H9 (cell line): ENCODE measurements around the gene VWF. TPM values are rescaled to one million over a fixed set of nuclear protein-coding genes. Genes with fewer than 3 reads are reported as not detected.

ENCODE experiments used
- DNase-seq: peaks from one replicate; pipeline ENCODE4 v3.0.0-alpha.2; 2017
- H2AFZ ChIP-seq: one replicate; pipeline ENCODE4 v1.6.1; 2013; ENCODE audit warnings: mild to moderate bottlenecking, low read length, control low read depth, moderate library complexity
- H2AK5ac ChIP-seq: 2 replicates; pipeline ENCODE4 v1.6.1; 2013; ENCODE audit warnings: low read length, control low read depth, mixed read lengths; ENCODE audit not compliant: insufficient read length
- H2BK120ac ChIP-seq: one replicate; pipeline ENCODE4 v1.6.1; 2013; ENCODE audit warnings: low read depth, mild to moderate bottlenecking, low read length, control low read depth, inconsistent platforms; ENCODE audit not compliant: poor library complexity, severe bottlenecking
- H2BK12ac ChIP-seq: 2 replicates; pipeline ENCODE4 v1.6.1; 2013; ENCODE audit warnings: low read length, control low read depth, mixed read lengths, low read depth; ENCODE audit not compliant: insufficient read length
- H2BK15ac ChIP-seq: 2 replicates; pipeline ENCODE4 v1.6.1; 2013; ENCODE audit warnings: low read depth, low read length, control low read depth
- H2BK20ac ChIP-seq: one replicate; pipeline ENCODE4 v1.6.1; 2013; ENCODE audit warnings: low read depth, mild to moderate bottlenecking, low read length, control low read depth, inconsistent platforms; ENCODE audit not compliant: poor library complexity, severe bottlenecking
- H2BK5ac ChIP-seq: 2 replicates; pipeline ENCODE4 v1.6.1; 2013; ENCODE audit warnings: low read length, control low read depth, mixed read lengths; ENCODE audit not compliant: insufficient read length
- H3K14ac ChIP-seq: 2 replicates; pipeline ENCODE4 v1.6.1; 2013; ENCODE audit warnings: low read length, control low read depth; ENCODE audit not compliant: insufficient read depth
- H3K18ac ChIP-seq: 2 replicates; pipeline ENCODE4 v1.6.1; 2013; ENCODE audit warnings: low read depth, mild to moderate bottlenecking, mixed read lengths, low read length, control low read depth; ENCODE audit not compliant: insufficient read length
- H3K23ac ChIP-seq: 2 replicates; pipeline ENCODE4 v1.6.1; 2013; ENCODE audit warnings: low read length, control low read depth, mixed read lengths, low read depth; ENCODE audit not compliant: insufficient read length
- H3K23me2 ChIP-seq: 2 replicates; pipeline ENCODE4 v1.6.1; 2013; ENCODE audit warnings: low read depth, mild to moderate bottlenecking, mixed read lengths, low read length, control low read depth; ENCODE audit not compliant: insufficient read length, poor library complexity, severe bottlenecking
- H3K27ac ChIP-seq: 2 replicates; pipeline ENCODE4 v1.5.1; 2013; ENCODE audit warnings: low read length, control low read depth, mixed read lengths, low read depth; ENCODE audit not compliant: insufficient read length
- H3K27me3 ChIP-seq: 2 replicates; pipeline ENCODE4 v1.6.1; 2013; ENCODE audit warnings: low read length, control low read depth, inconsistent platforms; ENCODE audit not compliant: insufficient read depth
- H3K4ac ChIP-seq: 2 replicates; pipeline ENCODE4 v1.6.1; 2013; ENCODE audit warnings: low read depth, mild to moderate bottlenecking, control low read depth, inconsistent platforms, low read length, moderate library complexity
- H3K4me1 ChIP-seq: 2 replicates; pipeline ENCODE4 v1.6.1; 2013; ENCODE audit warnings: low read length, control low read depth, inconsistent platforms; ENCODE audit not compliant: insufficient read depth
- H3K4me2 ChIP-seq: 2 replicates; pipeline ENCODE4 v1.6.1; 2013; ENCODE audit warnings: low read length, control low read depth, mixed read lengths; ENCODE audit not compliant: insufficient read length, insufficient read depth
- H3K56ac ChIP-seq: 2 replicates; pipeline ENCODE4 v1.6.1; 2013; ENCODE audit warnings: low read depth, mild to moderate bottlenecking, mixed read lengths, low read length, control low read depth; ENCODE audit not compliant: insufficient read length
- H3K79me1 ChIP-seq: 2 replicates; pipeline ENCODE4 v1.6.1; 2013; ENCODE audit warnings: low read depth, mild to moderate bottlenecking, moderate library complexity, low read length, control low read depth, inconsistent platforms; ENCODE audit not compliant: insufficient read depth, poor library complexity, severe bottlenecking
- H3K79me2 ChIP-seq: 2 replicates; pipeline ENCODE4 v1.6.1; 2013; ENCODE audit warnings: low read length, control low read depth, inconsistent platforms; ENCODE audit not compliant: insufficient read depth
- H3K9ac ChIP-seq: 2 replicates; pipeline ENCODE4 v1.6.1; 2013; ENCODE audit warnings: low read length, control low read depth, mixed read lengths; ENCODE audit not compliant: insufficient read length; ENCODE audit errors: extremely low read depth
- H3K9me3 ChIP-seq: one replicate; pipeline ENCODE4 v1.6.1; 2013; ENCODE audit warnings: low read depth, low read length, inconsistent platforms; ENCODE audit not compliant: control insufficient read depth
- H3T11ph ChIP-seq: one replicate; pipeline ENCODE4 v1.6.1; 2013; ENCODE audit warnings: mild to moderate bottlenecking, low read length, control low read depth, inconsistent platforms
- H4K20me1 ChIP-seq: one replicate; pipeline ENCODE4 v1.6.1; 2013; ENCODE audit not compliant: control insufficient read depth, insufficient read length, insufficient read depth
- H4K5ac ChIP-seq: 2 replicates; pipeline ENCODE4 v1.6.1; 2013; ENCODE audit warnings: low read depth, mild to moderate bottlenecking, mixed read lengths, low read length, control low read depth; ENCODE audit not compliant: insufficient read length
- H4K8ac ChIP-seq: replicated peaks from 2 replicates; pipeline ENCODE4 v1.6.1; 2013; ENCODE audit warnings: low read length, control low read depth, mixed read lengths, low read depth; ENCODE audit not compliant: insufficient read length
- H4K91ac ChIP-seq: 2 replicates; pipeline ENCODE4 v1.6.1; 2013; ENCODE audit warnings: low read depth, mild to moderate bottlenecking, moderate library complexity, mixed read lengths, low read length, control low read depth; ENCODE audit not compliant: insufficient read length
- H3K27ac Mint-ChIP-seq, 3 experiments: 2 replicates in 2 of 3; 3 replicates in 1 of 3; pipeline ENCODE4 v1.8.0; 2020 to 2021; ENCODE audit warnings: mixed read lengths in 3 of 3, mild to moderate bottlenecking in 1 of 3, moderate library complexity in 1 of 3
- H3K27me3 Mint-ChIP-seq: 2 replicates; pipeline ENCODE4 v1.8.0; 2021; ENCODE audit warnings: low read depth, mild to moderate bottlenecking, moderate library complexity, mixed read lengths
- H3K36me3 Mint-ChIP-seq, 3 experiments: 2 replicates in 2 of 3; 3 replicates in 1 of 3; pipeline ENCODE4 v1.8.0; 2020 to 2021; ENCODE audit warnings: low read depth in 3 of 3, mixed read lengths in 3 of 3; ENCODE audit not compliant: insufficient read depth in 1 of 3
- H3K4me1 Mint-ChIP-seq, 2 experiments: 2 replicates each; pipeline ENCODE4 v1.8.0; 2020; ENCODE audit warnings: mixed read lengths in 2 of 2
- H3K4me3 Mint-ChIP-seq, 2 experiments: 2 replicates in 1 of 2; 3 replicates in 1 of 2; pipeline ENCODE4 v1.8.0; 2020 to 2021; ENCODE audit warnings: mild to moderate bottlenecking in 2 of 2, mixed read lengths in 2 of 2, moderate library complexity in 1 of 2
- H3K9me3 Mint-ChIP-seq, 2 experiments: 2 replicates in 1 of 2; 3 replicates in 1 of 2; pipeline ENCODE4 v1.8.0; 2020; ENCODE audit warnings: mild to moderate bottlenecking in 2 of 2, mixed read lengths in 2 of 2, moderate library complexity in 1 of 2
- CTCF ChIP-seq: fragments of 200-600 bp; sonication (generic); conservative IDR thresholded peaks from 3 replicates; pipeline ENCODE4 v1.8.0; 2021; ENCODE audit warnings: antibody characterized with exemption, mild to moderate bottlenecking
- WGBS: extraction: QIAGEN DNeasy Blood & Tissue Kit; methylation state at CpG from one replicate; pipeline ENCODE4 v1.1.7; 2013; ENCODE audit warnings: missing lambda C conversion rate, low lambda C conversion rate, mixed read lengths; ENCODE audit not compliant: insufficient read length; ENCODE audit errors: extremely low coverage; 5-methylcytosine and 5-hydroxymethylcytosine counted together
- total RNA-seq: library from RNA; stranded (reverse); gene quantifications from 2 replicates; pipeline ENCODE4 v1.2.1, GENCODE V29; 2021

VWF gene
- total RNA-seq, 1 experiment from 2014 or later = 0.17 TPM

DNA sequence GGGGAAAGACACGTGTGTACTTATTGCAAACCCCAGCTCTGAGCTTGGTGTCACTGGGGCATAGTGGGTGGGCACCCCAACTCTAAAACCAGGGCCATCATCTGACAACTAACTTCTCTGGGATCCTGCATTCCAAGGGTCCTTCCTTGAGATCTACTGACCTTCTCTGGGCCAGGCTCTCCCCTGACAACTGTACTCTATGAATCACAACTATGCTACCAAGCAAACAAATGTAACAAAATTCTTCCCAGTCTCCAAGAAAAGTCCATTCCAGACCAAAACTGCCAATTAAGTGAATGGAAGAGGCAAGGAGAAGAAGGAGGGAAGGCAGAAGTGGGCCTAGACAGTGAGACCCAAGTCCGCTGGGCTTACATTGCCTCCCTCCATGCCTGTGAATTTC, 38.2 kb downstream of the VWF start:
- H3K9me3 Mint-ChIP-seq = no peaks in the 10 kb centered on the region

More for the DNA sequence above, 38.2 kb downstream of the VWF start:
- H2BK5ac ChIP-seq = no peak overlapping the region
- H4K20me1 ChIP-seq = no peaks in the 10 kb centered on the region
- no peaks in the 10 kb centered on the region for H3K27me3 ChIP-seq
- DNase-seq = no peak
- H3T11ph ChIP-seq = no peak overlapping the region
- no peak overlapping the region for H3K18ac ChIP-seq
- no peak overlapping the region for H2BK12ac ChIP-seq
- no peak overlapping the region for H3K27ac ChIP-seq
- no peak overlapping the region for H4K8ac ChIP-seq
- Mint-ChIP-seq H3K27ac (0 out of 7 replicates have a peak overlapping the region, but pooled peaks of 1 of the 3 experiments have one; percentile 5), H3K4me1 (peaks cover 48 to 60% of the 10 kb centered on the region in 2 experiments), H3K4me3 (no peak overlapping the region), H3K36me3 (no peaks in the 10 kb centered on the region), H3K27me3 (peaks cover 10% of the 10 kb centered on the region)
- H4K5ac ChIP-seq = no peak overlapping the region
- H2AFZ ChIP-seq = no peak overlapping the region
- H3K4me1 ChIP-seq = peaks cover 18% of the 10 kb centered on the region
- no peaks in the 10 kb centered on the region for H3K9me3 ChIP-seq
- H2BK120ac ChIP-seq = no peak overlapping the region
- H3K23ac ChIP-seq = no peak overlapping the region
- H2BK15ac ChIP-seq = no peak overlapping the region
- no peak overlapping the region for H3K4ac ChIP-seq
- TF ChIP-seq CTCF = no peak
- no peak overlapping the region for H2BK20ac ChIP-seq
- no peak overlapping the region for H4K91ac ChIP-seq
- no peak overlapping the region for H3K4me2 ChIP-seq
- no peaks in the 10 kb centered on the region for H3K79me1 ChIP-seq
- no peak overlapping the region for H3K9ac ChIP-seq
- no CpG with 5 or more reads among the region's 2 CpGs for WGBS
- no peak overlapping the region for H3K56ac ChIP-seq
- no peaks in the 10 kb centered on the region for H3K79me2 ChIP-seq
- no peak overlapping the region for H2AK5ac ChIP-seq
- peaks cover 3% of the 10 kb centered on the region for H3K23me2 ChIP-seq
- no peak overlapping the region for H3K14ac ChIP-seq
